HG03378 (cell line): ENCODE data around the gene ARFGAP2.
"Not testable (repeated sequence)": the region's sequence is repeated elsewhere in the genome, so short reads cannot be mapped to it uniquely, and the experiment has no call there.

ENCODE experiments used
- ATAC-seq: cut with Tn5 transposase; IDR thresholded peaks from one replicate; pipeline ENCODE4 v1.9.1; 2021; ENCODE audit warnings: mild to moderate bottlenecking, moderate library complexity; ENCODE audit not compliant: unreplicated experiment

ARFGAP2 gene

GRCh38 chr11:47118958-47119688 lies 57.6 kb downstream of the ARFGAP2 start:
- not testable (repeated sequence) for ATAC-seq
